ENCODE measurements around the gene SLC16A1.

DNA sequence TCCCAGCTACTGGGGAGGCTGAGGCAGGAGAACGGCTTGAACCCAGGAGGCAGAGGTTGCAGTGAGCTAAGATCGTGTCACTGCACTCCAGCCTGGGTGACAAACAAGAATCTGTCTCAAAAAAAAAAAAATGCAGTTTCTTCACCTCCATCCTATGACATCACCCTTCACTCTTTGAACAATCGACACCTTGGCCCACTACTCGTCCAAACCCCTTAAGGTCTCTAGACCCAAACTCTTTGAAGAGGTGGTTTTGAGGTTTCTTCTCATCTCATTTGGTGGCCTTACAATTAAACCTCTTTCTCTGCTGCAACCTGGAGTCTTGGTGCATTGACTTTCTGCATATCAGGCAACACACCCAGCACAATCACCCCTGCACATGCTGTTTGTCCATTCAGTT lies 86.1 kb downstream of the SLC16A1 start:
- no peak for TF ChIP-seq SP1 (IDR thresholded peaks at IDR 0.05)
- TF ChIP-seq L3MBTL2 (conservative IDR thresholded peaks at IDR 0.05) = no peak
- TF ChIP-seq BHLHE40 (IDR thresholded peaks at IDR 0.05; ENCODE audit: borderline replicate concordance) = no peak
- TF ChIP-seq TARDBP (IDR thresholded peaks at IDR 0.05) = no peak
- no peak for TF ChIP-seq FOXK2 (IDR thresholded peaks at IDR 0.05)
- no peak for TF ChIP-seq LEF1 (IDR thresholded peaks at IDR 0.05; ENCODE audit: borderline replicate concordance)

Measured in HEK293T (cell line).